ENCODE data around the gene LAMC2. TPM values are rescaled to one million over a fixed set of nuclear protein-coding genes. Genes with fewer than 3 reads are reported as not detected.

The LAMC2 gene
- total RNA-seq, 1 donor from 2014 or later = 13.3 TPM

- H3K27me3 ChIP-seq = no peaks in the 10 kb centered on the region
- H3K4me1 ChIP-seq = peaks cover 12% of the 10 kb centered on the region
- no peaks in the 10 kb centered on the region for H3K9me3 ChIP-seq
- DNase-seq (ENCODE audit: extremely low spot score in 2 of 2) = no peak
- no peaks in the 10 kb centered on the region for H3K36me3 ChIP-seq
- intact Hi-C loops (cut with DNase I) = no loop called here
- TF ChIP-seq CTCF (IDR thresholded peaks at IDR 0.05) (no peak), POLR2AphosphoS5 (IDR thresholded peaks at IDR 0.05; ENCODE audit: insufficient read depth in 1 of 2, low read depth in 1 of 2) (no peak), POLR2A (IDR thresholded peaks at IDR 0.05) (no peak)
- H3K27ac ChIP-seq = peak overlapping the region; percentile 24
- no peak overlapping the region for H3K4me3 ChIP-seq
These were observed 105.9 kb downstream of the LAMC2 start for GRCh38 chr1:183291802-183292514.

- Histone ChIP-seq H3K4me3 (no peak overlapping the region), H3K27ac (no peak overlapping the region), H3K4me1 (peaks cover 12% of the 10 kb centered on the region), H3K36me3 (no peaks in the 10 kb centered on the region), H3K27me3 (no peaks in the 10 kb centered on the region), H3K9me3 (no peaks in the 10 kb centered on the region)
- DNase-seq (ENCODE audit: extremely low spot score in 2 of 2) = no peak
- TF ChIP-seq POLR2A (IDR thresholded peaks at IDR 0.05) = no peak
- no peak for TF ChIP-seq CTCF (IDR thresholded peaks at IDR 0.05)
- TF ChIP-seq POLR2AphosphoS5 (IDR thresholded peaks at IDR 0.05; ENCODE audit: insufficient read depth in 1 of 2, low read depth in 1 of 2) = no peak
- intact Hi-C loops (cut with DNase I) = no loop called here
These were observed 107.2 kb downstream of the LAMC2 start for GRCh38 chr1:183293241-183293640.

GRCh38 chr1:183293876-183294275 lies 107.8 kb downstream of the LAMC2 start:
- H3K36me3 ChIP-seq = no peaks in the 10 kb centered on the region
- H3K4me1 ChIP-seq = peaks cover 12% of the 10 kb centered on the region
- intact Hi-C loops (cut with DNase I) = no loop called here
- no peak overlapping the region for H3K4me3 ChIP-seq
- no peak for DNase-seq (ENCODE audit: extremely low spot score in 2 of 2)
- no peaks in the 10 kb centered on the region for H3K9me3 ChIP-seq
- no peak overlapping the region for H3K27ac ChIP-seq
- TF ChIP-seq POLR2A (IDR thresholded peaks at IDR 0.05) (no peak), CTCF (IDR thresholded peaks at IDR 0.05) (no peak), POLR2AphosphoS5 (IDR thresholded peaks at IDR 0.05; ENCODE audit: insufficient read depth in 1 of 2, low read depth in 1 of 2) (no peak)
- H3K27me3 ChIP-seq = no peaks in the 10 kb centered on the region

Other genes starting within 250 kb of the LAMC2 start
- gene SHCBP1L, start 233.1 kb upstream of the LAMC2 start, total RNA-seq = not detected
- gene LAMC1, start 162.8 kb upstream of the LAMC2 start, total RNA-seq = 217 TPM
- gene NMNAT2, start 232.1 kb downstream of the LAMC2 start, total RNA-seq = 1.7 TPM

Measured in vagina (tissue), 2 donors.